HepG2 (cell line): ENCODE measurements around the gene ASTN2. TPM values are rescaled to one million over a fixed set of nuclear protein-coding genes. Genes with fewer than 3 reads are reported as not detected.
A peak's percentile ranks its signal among the peaks of the same experiment; 100 is the strongest.

Experiments
- ARID5B ChIP-seq: IDR thresholded peaks from 2 replicates; pipeline ENCODE4 v1.4.0; 2020; ENCODE audit warnings: mild to moderate bottlenecking, missing genetic modification reagents
- DMTF1 ChIP-seq: sonication (generic); formaldehyde crosslinking; IDR thresholded peaks from 2 replicates; pipeline ENCODE4 v1.4.0; 2020; ENCODE audit warnings: mild to moderate bottlenecking, missing genetic modification reagents
- FOXP4 ChIP-seq: sonication (generic); formaldehyde crosslinking; IDR thresholded peaks from 2 replicates; pipeline ENCODE4 v1.4.0; 2020; ENCODE audit warnings: missing genetic modification reagents
- MAX ChIP-seq: IDR thresholded peaks from 2 replicates; pipeline ENCODE4 v1.6.1; 2012; ENCODE audit warnings: inconsistent platforms
- PHF21A ChIP-seq: sonication (generic); formaldehyde crosslinking; IDR thresholded peaks from 2 replicates; pipeline ENCODE4 v1.5.0; 2020; ENCODE audit warnings: mild to moderate bottlenecking, missing genetic modification reagents
- RFX3 ChIP-seq: IDR thresholded peaks from 2 replicates; pipeline ENCODE4 v1.6.1; 2016; ENCODE audit warnings: missing biosample characterization, missing genetic modification reagents
- SOX13 ChIP-seq, 3 experiments: fragments of 450-650 bp in 1 of 3; sonication (generic) in 1 of 3; formaldehyde crosslinking in 1 of 3; IDR thresholded peaks in 2 of 3; conservative IDR thresholded peaks in 1 of 3; 2 replicates each; pipeline versions ENCODE4 v1.5.0 to v1.6.1; 2016 to 2020; ENCODE audit warnings: antibody characterized with exemption in 1 of 3, mild to moderate bottlenecking in 1 of 3, missing compliant biosample characterization in 1 of 3, missing genetic modification reagents in 1 of 3, moderate library complexity in 1 of 3
- SOX6 ChIP-seq, 2 experiments: fragments of 450-650 bp in 1 of 2; sonication (generic) in 1 of 2; formaldehyde crosslinking in 1 of 2; IDR thresholded peaks; 2 replicates each; pipeline versions ENCODE4 v1.4.0 to v1.6.1; 2017 to 2020; ENCODE audit warnings: antibody characterized with exemption in 1 of 2, mild to moderate bottlenecking in 1 of 2, missing genetic modification reagents in 1 of 2
- THYN1 ChIP-seq: sonication (generic); formaldehyde crosslinking; IDR thresholded peaks from 2 replicates; pipeline ENCODE4 v1.8.1; 2023; ENCODE audit warnings: low read depth, mild to moderate bottlenecking, moderate library complexity, missing genetic modification reagents, borderline replicate concordance
- ZBTB1 ChIP-seq: sonication (generic); formaldehyde crosslinking; IDR thresholded peaks from 2 replicates; pipeline ENCODE4 v1.4.0; 2020; ENCODE audit warnings: missing genetic modification reagents, borderline replicate concordance
- ZBTB33 ChIP-seq: sonication (generic); formaldehyde crosslinking; IDR thresholded peaks from 2 replicates; pipeline ENCODE4 v1.4.0; 2020; ENCODE audit warnings: missing genetic modification reagents
- ZFP82 ChIP-seq: sonication (generic); formaldehyde crosslinking; IDR thresholded peaks from 2 replicates; pipeline ENCODE4 v1.5.1; 2020; ENCODE audit warnings: mild to moderate bottlenecking, missing genetic modification reagents, borderline replicate concordance
- ZNF510 ChIP-seq: sonication (generic); formaldehyde crosslinking; IDR thresholded peaks from 2 replicates; pipeline ENCODE4 v1.4.0; 2020; ENCODE audit warnings: low read depth, mild to moderate bottlenecking, missing genetic modification reagents
- ZNF878 ChIP-seq: sonication (generic); formaldehyde crosslinking; IDR thresholded peaks from 2 replicates; pipeline ENCODE4 v1.8.1; 2023; ENCODE audit warnings: mild to moderate bottlenecking, missing genetic modification reagents, moderate library complexity
- ZNF883 ChIP-seq: sonication (generic); formaldehyde crosslinking; IDR thresholded peaks from 2 replicates; pipeline ENCODE4 v1.5.1; 2020; ENCODE audit warnings: mild to moderate bottlenecking, missing genetic modification reagents; ENCODE audit errors: not compliant biosample characterization
- ZSCAN20 ChIP-seq: sonication (generic); formaldehyde crosslinking; IDR thresholded peaks from 2 replicates; pipeline ENCODE4 v1.4.0; 2020; ENCODE audit warnings: missing genetic modification reagents, mild to moderate bottlenecking, borderline replicate concordance
- polyA plus RNA-seq, 8 experiments: library from polyadenylated mRNA; depleted of rRNA in 3 of 8; stranded (reverse) in 7 of 8; unstranded in 1 of 8; fragments of >200 nt; fragmentation: Illumina TruSeq in 4 of 8; extraction: Trizol in 4 of 8; gene quantifications; 2 replicates each; pipeline versions ENCODE4 v1.2.1 to v1.2.3, GENCODE V29; 2011 to 2016; ENCODE audit warnings: low read depth in 4 of 8, missing spikeins in 1 of 8, mixed read lengths in 1 of 8; ENCODE audit not compliant: insufficient read depth in 1 of 8
- total RNA-seq, 5 experiments: library from RNA; depleted of rRNA; stranded (reverse); fragments of >200 nt; fragmentation: Illumina TruSeq; extraction: Trizol; gene quantifications; 2 replicates each; pipeline ENCODE4 v1.2.3, GENCODE V29; 2016; ENCODE audit warnings: low read depth in 1 of 5

The ASTN2 gene
- total and polyA plus RNA-seq, 2 of the 13 experiments (the other 11 are each of a cell fraction or from before 2014, with no cell fraction given), result 5.2 to 13.5 TPM

GRCh38 chr9:116453785-116454184, 961.1 kb downstream of the ASTN2 start (continued):
- TF ChIP-seq ZBTB1 (CRISPR knock-in tag) (no peak), FOXP4 (CRISPR knock-in tag) (no peak), SOX6 (IDR thresholded peaks at IDR 0.05) (no peak), SOX6 (CRISPR knock-in tag; IDR thresholded peaks at IDR 0.05) (peak; percentile 72), ARID5B (CRISPR knock-in tag) (peak; percentile 93), DMTF1 (no peak), ZBTB33 (CRISPR knock-in tag) (peak; percentile 73), ZNF510 (no peak), ZNF878 (CRISPR knock-in tag) (no peak), THYN1 (CRISPR knock-in tag) (no peak), ZFP82 (no peak), SOX13 (IDR thresholded peaks at IDR 0.05) (no peak), SOX13 (CRISPR knock-in tag; conservative IDR thresholded peaks at IDR 0.05 in 1 of 2, IDR thresholded peaks at IDR 0.05 in 1 of 2) (peak in 1 of 2 experiments; percentile 60; a peak in 1 of 4 replicates), ZSCAN20 (CRISPR knock-in tag) (no peak), RFX3 (CRISPR knock-in tag) (no peak), PHF21A (CRISPR knock-in tag) (peak; percentile 29; the same call in 1 of the 2 replicates), ZNF883 (no peak), MAX (0 out of 2 replicates have a peak, but pooled peaks have one; percentile 25)
